Sigmoid colon (tissue), 4 donors: ENCODE measurements around the gene CCSAP.

Source experiments
- CTCF ChIP-seq, 4 experiments: fragments of 450-650 bp in 3 of 4; fragments of 200-600 bp in 1 of 4; IDR thresholded peaks; one replicate each; pipeline ENCODE4 v1.5.1; 2016 to 2019; ENCODE audit warnings: antibody characterized with exemption in 4 of 4, mild to moderate bottlenecking in 3 of 4, moderate library complexity in 2 of 4
- POLR2A ChIP-seq, 2 donors: fragments of 450-650 bp; IDR thresholded peaks; one replicate each; pipeline ENCODE4 v1.6.1; 2016; ENCODE audit warnings: antibody characterized with exemption in 2 of 2, mild to moderate bottlenecking in 2 of 2, moderate library complexity in 2 of 2
- POLR2AphosphoS5 ChIP-seq, 4 donors: sonication (generic); formaldehyde crosslinking; IDR thresholded peaks; one replicate each; pipeline ENCODE4 v1.6.1; 2017; ENCODE audit warnings: antibody characterized with exemption in 4 of 4

GRCh38 chr1:229344937-229345684 is 2.3 kb upstream of the CCSAP start:
- TF ChIP-seq CTCF (IDR thresholded peaks at IDR 0.05) = no peak
- TF ChIP-seq POLR2AphosphoS5 (IDR thresholded peaks at IDR 0.05) = no peak
- TF ChIP-seq POLR2A (IDR thresholded peaks at IDR 0.05) = no peak
